Stimulated activated CD8-positive, alpha-beta memory T cell treated with anti-CD3 and anti-CD28 coated beads, Interleukin-2, amount 100 ng/mL, for 1 hour (primary cell): Measurements from ENCODE around the gene ADAMTS2.
"Not testable (repeated sequence)": the region's sequence is repeated elsewhere in the genome, so short reads cannot be mapped to it uniquely, and the experiment has no call there.

Experiments used
- DNase-seq, 2 donors: peaks; one replicate each; pipeline ENCODE4 v3.0.0-alpha.2; 2020; ENCODE audit warnings: low read depth in 2 of 2

ADAMTS2 gene

GRCh38 chr5:179296150-179296821, 49.0 kb downstream of the ADAMTS2 start:
- DNase-seq, result no peak

GRCh38 chr5:179295778-179296149, 49.5 kb downstream of the ADAMTS2 start:
- DNase-seq, result no peak

GRCh38 chr5:179294891-179295777, 50.1 kb downstream of the ADAMTS2 start:
- DNase-seq, result no peak

- DNase-seq, result no peak
Observed at GRCh38 chr5:179294131-179294780, 51.0 kb downstream of the ADAMTS2 start.

GRCh38 chr5:179292681-179293635, 52.3 kb downstream of the ADAMTS2 start:
- DNase-seq, result no peak

- no peak for DNase-seq
Observed at GRCh38 chr5:179292202-179292601, 53.1 kb downstream of the ADAMTS2 start.

GRCh38 chr5:179290681-179291540, 54.4 kb downstream of the ADAMTS2 start:
- no peak for DNase-seq

GRCh38 chr5:179289756-179290385, 55.4 kb downstream of the ADAMTS2 start:
- no peak for DNase-seq

- DNase-seq, result no peak
Observed at GRCh38 chr5:179288809-179289185, 56.5 kb downstream of the ADAMTS2 start.

- no peak for DNase-seq
Observed at GRCh38 chr5:179288101-179288808, 57.0 kb downstream of the ADAMTS2 start.

GRCh38 chr5:179287631-179288030, 57.6 kb downstream of the ADAMTS2 start:
- DNase-seq, result no peak

- DNase-seq, result no peak
Observed at GRCh38 chr5:179287071-179287470, 58.2 kb downstream of the ADAMTS2 start.

- not testable (repeated sequence) for DNase-seq
Observed at GRCh38 chr5:179285776-179286162, 59.5 kb downstream of the ADAMTS2 start.

GRCh38 chr5:179284751-179285631, 60.3 kb downstream of the ADAMTS2 start:
- no peak for DNase-seq

GRCh38 chr5:179283908-179284307, 61.4 kb downstream of the ADAMTS2 start:
- not testable (repeated sequence) for DNase-seq

- DNase-seq, result no peak
Observed at GRCh38 chr5:179281694-179282093, 63.6 kb downstream of the ADAMTS2 start.

GRCh38 chr5:179280095-179280490, 65.2 kb downstream of the ADAMTS2 start:
- no peak for DNase-seq

- no peak for DNase-seq
Observed at GRCh38 chr5:179279347-179280094, 65.7 kb downstream of the ADAMTS2 start.
